Measurements from ENCODE around the gene PTPRQ. TPM values are rescaled to one million over a fixed set of nuclear protein-coding genes. Genes with fewer than 3 reads are reported as not detected.
A peak's percentile ranks its signal among the peaks of the same experiment; 100 is the strongest.

The PTPRQ gene
- total RNA-seq, 2 donors from 2014 or later = 1.9 to 7.4 TPM

DNA sequence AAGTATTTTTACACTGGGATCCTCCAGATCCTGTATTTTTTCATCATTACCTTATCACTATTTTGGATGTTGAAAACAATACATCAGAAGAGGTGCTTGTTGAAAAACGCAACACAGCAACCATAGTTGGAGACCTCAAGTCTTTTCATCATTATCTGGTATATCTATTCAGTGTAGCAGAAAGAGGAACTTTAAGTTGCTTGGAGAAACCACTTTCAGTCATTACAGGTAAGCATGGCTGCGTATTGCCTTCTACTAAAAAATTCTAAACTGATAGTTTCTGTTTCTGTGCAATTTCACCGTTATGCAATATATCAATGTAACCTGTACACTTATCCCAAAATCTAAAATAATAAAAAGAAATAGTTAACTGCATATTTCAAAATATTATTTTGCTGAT, 32.2 kb upstream of the PTPRQ start:
- TF ChIP-seq, protein P1, sequence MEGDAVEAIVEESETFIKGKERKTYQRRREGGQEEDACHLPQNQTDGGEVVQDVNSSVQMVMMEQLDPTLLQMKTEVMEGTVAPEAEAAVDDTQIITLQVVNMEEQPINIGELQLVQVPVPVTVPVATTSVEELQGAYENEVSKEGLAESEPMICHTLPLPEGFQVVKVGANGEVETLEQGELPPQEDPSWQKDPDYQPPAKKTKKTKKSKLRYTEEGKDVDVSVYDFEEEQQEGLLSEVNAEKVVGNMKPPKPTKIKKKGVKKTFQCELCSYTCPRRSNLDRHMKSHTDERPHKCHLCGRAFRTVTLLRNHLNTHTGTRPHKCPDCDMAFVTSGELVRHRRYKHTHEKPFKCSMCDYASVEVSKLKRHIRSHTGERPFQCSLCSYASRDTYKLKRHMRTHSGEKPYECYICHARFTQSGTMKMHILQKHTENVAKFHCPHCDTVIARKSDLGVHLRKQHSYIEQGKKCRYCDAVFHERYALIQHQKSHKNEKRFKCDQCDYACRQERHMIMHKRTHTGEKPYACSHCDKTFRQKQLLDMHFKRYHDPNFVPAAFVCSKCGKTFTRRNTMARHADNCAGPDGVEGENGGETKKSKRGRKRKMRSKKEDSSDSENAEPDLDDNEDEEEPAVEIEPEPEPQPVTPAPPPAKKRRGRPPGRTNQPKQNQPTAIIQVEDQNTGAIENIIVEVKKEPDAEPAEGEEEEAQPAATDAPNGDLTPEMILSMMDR (IDR thresholded peaks at IDR 0.05) = no peak
- TF ChIP-seq POLR2AphosphoS5 (IDR thresholded peaks at IDR 0.05) (no peak), POLR2A (IDR thresholded peaks at IDR 0.05) (no peak)
- H3K27ac ChIP-seq = no peak overlapping the region
- intact Hi-C loops (cut with DNase I) = loop anchor here (2.0 to 5.0 kb wide), 2 partner anchors 61 to 353 kb away; no protein-coding TSS in a partner anchor
- no peaks in the 10 kb centered on the region for H3K27me3 ChIP-seq (replicated peaks; ENCODE audit: insufficient read depth)
- H3K36me3 ChIP-seq = no peaks in the 10 kb centered on the region
- H3K4me1 ChIP-seq (replicated peaks) = no peaks in the 10 kb centered on the region
- WGBS = 78% methylated on average over 3 of the region's 3 CpGs
- no peak for DNase-seq (ENCODE audit: low spot score)
- H3K9me3 ChIP-seq = no peaks in the 10 kb centered on the region
- H3K4me3 ChIP-seq = no peak overlapping the region

DNA sequence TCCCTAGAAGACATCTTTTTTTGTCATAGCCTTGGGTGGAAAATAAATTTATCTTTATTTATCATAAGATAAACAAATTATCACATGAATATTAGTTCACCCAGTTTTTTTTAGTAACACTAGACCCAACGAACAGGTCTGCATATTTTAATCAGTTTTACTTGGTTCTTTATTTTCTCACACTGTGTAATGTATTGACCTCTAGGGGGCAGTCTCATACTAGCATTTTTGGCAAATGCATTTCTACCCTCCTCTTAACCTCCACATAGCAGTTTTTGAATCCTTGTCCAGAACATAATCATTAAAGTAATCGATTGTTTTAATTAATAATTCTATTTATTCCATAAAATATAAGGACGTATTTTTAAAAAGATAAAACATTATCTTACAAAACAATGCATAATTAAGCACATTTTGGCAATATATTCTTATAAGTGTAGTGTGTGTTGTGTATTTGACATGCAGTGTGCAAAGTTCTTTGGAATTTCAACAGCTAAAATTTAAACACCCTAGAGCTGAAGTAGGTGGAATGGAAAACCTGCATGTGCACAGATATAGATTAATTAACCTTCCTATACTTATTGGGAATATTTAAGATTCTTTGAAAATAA, 31.6 kb upstream of the PTPRQ start:
- no peaks in the 10 kb centered on the region for H3K36me3 ChIP-seq
- no peaks in the 10 kb centered on the region for H3K4me1 ChIP-seq (replicated peaks)
- no peak overlapping the region for H3K4me3 ChIP-seq
- intact Hi-C loops (cut with DNase I) = loop anchor here (2.0 to 5.0 kb wide), 2 partner anchors 60 to 352 kb away; no protein-coding TSS in a partner anchor
- H3K27me3 ChIP-seq (replicated peaks; ENCODE audit: insufficient read depth) = no peaks in the 10 kb centered on the region
- 4% methylated on average over 3 of the region's 3 CpGs for WGBS
- no peak overlapping the region for H3K27ac ChIP-seq
- no peaks in the 10 kb centered on the region for H3K9me3 ChIP-seq
- TF ChIP-seq, protein P1 (IDR thresholded peaks at IDR 0.05) = peak; percentile 42 to 76 (median 73)
- TF ChIP-seq POLR2A (IDR thresholded peaks at IDR 0.05) (no peak), POLR2AphosphoS5 (IDR thresholded peaks at IDR 0.05) (no peak)
- peak; percentile 25 for DNase-seq (ENCODE audit: low spot score)

DNA sequence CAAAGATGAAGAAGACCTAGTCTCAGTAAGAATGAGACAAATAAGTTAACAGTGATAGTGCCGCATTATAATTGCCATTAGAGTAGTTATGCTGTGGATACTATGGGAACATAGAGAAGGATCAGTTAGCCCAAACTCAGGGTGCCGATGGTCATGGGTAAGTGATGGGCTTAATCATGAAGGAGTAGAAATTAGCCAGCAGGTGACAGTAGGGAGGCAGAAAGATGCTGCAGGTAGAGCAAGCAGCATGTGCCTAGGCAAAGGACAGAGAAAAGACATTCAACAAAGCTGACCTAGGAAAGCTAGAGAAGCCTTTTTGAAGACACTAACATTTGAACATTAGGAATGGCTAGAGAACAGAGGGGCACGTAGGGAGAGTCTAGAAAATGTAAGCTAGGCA, 30.6 kb upstream of the PTPRQ start:
- Histone ChIP-seq H3K9me3 (no peaks in the 10 kb centered on the region), H3K4me3 (no peak overlapping the region), H3K4me1 (replicated peaks) (no peaks in the 10 kb centered on the region), H3K27ac (no peak overlapping the region), H3K27me3 (replicated peaks; ENCODE audit: insufficient read depth) (no peaks in the 10 kb centered on the region), H3K36me3 (no peaks in the 10 kb centered on the region)
- intact Hi-C loops (cut with DNase I) = loop anchor here (2.0 to 5.0 kb wide), 2 partner anchors 59 to 351 kb away; no protein-coding TSS in a partner anchor
- TF ChIP-seq POLR2A (IDR thresholded peaks at IDR 0.05) = no peak
- no peak for TF ChIP-seq POLR2AphosphoS5 (IDR thresholded peaks at IDR 0.05)
- TF ChIP-seq, protein P1 (IDR thresholded peaks at IDR 0.05) = no peak
- DNase-seq (ENCODE audit: low spot score) = no peak
- 90% methylated on average over 3 of the region's 3 CpGs for WGBS

DNA sequence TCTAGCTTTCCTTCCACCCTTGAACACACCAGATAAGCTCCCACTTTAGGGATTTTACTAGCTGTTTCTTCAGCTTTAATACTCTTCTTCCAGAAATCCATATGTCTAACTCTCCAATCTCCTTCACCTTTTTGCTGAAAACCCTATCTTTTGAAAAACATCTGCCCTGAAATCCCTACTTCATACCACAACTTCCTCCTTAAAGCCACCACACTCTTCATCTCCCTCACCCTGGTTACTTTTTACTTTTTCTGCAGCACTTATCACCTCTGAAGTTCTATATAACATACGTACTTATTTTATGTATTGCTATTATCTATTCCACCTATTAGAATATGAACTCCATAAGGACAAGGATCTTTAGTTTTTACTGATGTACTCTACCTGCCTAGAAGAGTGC, 28.6 kb upstream of the PTPRQ start:
- H3K9me3 ChIP-seq = no peaks in the 10 kb centered on the region
- TF ChIP-seq POLR2AphosphoS5 (IDR thresholded peaks at IDR 0.05) (no peak), POLR2A (IDR thresholded peaks at IDR 0.05) (no peak)
- TF ChIP-seq, protein P1 (IDR thresholded peaks at IDR 0.05) = no peak
- WGBS = 93% methylated on average over 1 of the region's 1 CpG
- DNase-seq (ENCODE audit: low spot score) = no peak
- no peak overlapping the region for H3K27ac ChIP-seq
- H3K4me1 ChIP-seq (replicated peaks) = no peaks in the 10 kb centered on the region
- intact Hi-C loops (cut with DNase I) = no loop called here
- H3K27me3 ChIP-seq (replicated peaks; ENCODE audit: insufficient read depth) = no peaks in the 10 kb centered on the region
- no peak overlapping the region for H3K4me3 ChIP-seq
- H3K36me3 ChIP-seq = no peaks in the 10 kb centered on the region

DNA sequence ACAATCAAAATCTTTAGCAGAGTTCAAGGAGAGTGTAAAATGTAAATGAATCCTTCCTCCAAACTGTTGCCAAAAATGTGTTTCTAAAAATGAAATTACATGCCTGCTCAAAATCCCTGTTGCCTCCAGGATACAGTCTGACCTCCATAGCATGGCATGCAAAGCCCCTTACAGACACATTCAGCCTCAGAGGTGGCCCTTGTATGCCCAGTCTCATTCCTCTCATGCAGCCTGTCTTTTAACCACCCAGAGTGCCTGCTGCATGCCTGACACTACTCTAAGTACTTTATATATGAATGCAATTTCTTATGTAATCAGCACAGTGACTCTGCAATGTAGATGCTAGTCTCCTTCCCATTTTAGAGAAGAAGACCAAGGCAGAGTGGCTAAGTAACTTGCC, 24.4 kb upstream of the PTPRQ start:
- TF ChIP-seq POLR2A (IDR thresholded peaks at IDR 0.05) (no peak), POLR2AphosphoS5 (IDR thresholded peaks at IDR 0.05) (no peak)
- TF ChIP-seq, protein P1 (IDR thresholded peaks at IDR 0.05) = no peak
- H3K4me1 ChIP-seq (replicated peaks) = no peaks in the 10 kb centered on the region
- H3K36me3 ChIP-seq = no peaks in the 10 kb centered on the region
- no peaks in the 10 kb centered on the region for H3K27me3 ChIP-seq (replicated peaks; ENCODE audit: insufficient read depth)
- no peak overlapping the region for H3K4me3 ChIP-seq
- no peaks in the 10 kb centered on the region for H3K9me3 ChIP-seq
- DNase-seq (ENCODE audit: low spot score) = no peak
- H3K27ac ChIP-seq = no peak overlapping the region
- intact Hi-C loops (cut with DNase I) = no loop called here

All from prostate gland (tissue), 2 donors.